Breast epithelium (tissue), 4 donors: ENCODE results near the gene PASD1. TPM values are rescaled to one million over a fixed set of nuclear protein-coding genes. Genes with fewer than 3 reads are reported as not detected.
"Not testable (repeated sequence)": the region's sequence is repeated elsewhere in the genome, so short reads cannot be mapped to it uniquely, and the experiment has no call there.

ENCODE experiments used
- DNase-seq, 2 donors: peaks; one replicate each; pipeline ENCODE4 v3.0.0-alpha.2; 2019; ENCODE audit warnings: low spot score in 2 of 2
- H3K27ac ChIP-seq, 2 donors: fragments of 200-600 bp; sonication (generic) in 1 of 2; one replicate each; pipeline ENCODE4 v1.5.1; 2016 to 2019; ENCODE audit warnings: mild to moderate bottlenecking in 1 of 2
- H3K27me3 ChIP-seq, 2 donors: fragments of 200-600 bp; sonication (generic) in 1 of 2; one replicate each; pipeline versions ENCODE4 v1.5.1 to v1.6.0; 2017 to 2019; ENCODE audit warnings: control low read depth in 1 of 2, mild to moderate bottlenecking in 1 of 2
- H3K36me3 ChIP-seq: fragments of 200-600 bp; one replicate; pipeline ENCODE4 v1.5.1; 2019
- H3K4me1 ChIP-seq, 2 donors: fragments of 200-600 bp; sonication (generic); one replicate each; pipeline ENCODE4 v1.5.1; 2016 to 2019; ENCODE audit warnings: control low read depth in 1 of 2
- H3K4me3 ChIP-seq, 3 donors: fragments of 200-600 bp; sonication (generic); 1 replicate in 2 of 3; 2 replicates in 1 of 3; pipeline ENCODE4 v1.5.1; 2016 to 2019; ENCODE audit warnings: mild to moderate bottlenecking in 3 of 3, moderate library complexity in 2 of 3
- H3K9me3 ChIP-seq, 2 donors: fragments of 200-600 bp; sonication (generic) in 1 of 2; one replicate each; pipeline ENCODE4 v1.5.1; 2016 to 2019; ENCODE audit warnings: control low read depth in 1 of 2
- CTCF ChIP-seq, 3 donors: fragments of 450-650 bp; IDR thresholded peaks; one replicate each; pipeline ENCODE4 v1.5.1; 2016 to 2017; ENCODE audit warnings: antibody characterized with exemption in 3 of 3, mild to moderate bottlenecking in 3 of 3, moderate library complexity in 3 of 3
- POLR2A ChIP-seq: fragments of 450-650 bp; IDR thresholded peaks from one replicate; pipeline ENCODE4 v1.6.1; 2016; ENCODE audit warnings: antibody characterized with exemption, mild to moderate bottlenecking, moderate library complexity
- POLR2AphosphoS5 ChIP-seq, 3 donors: sonication (generic); formaldehyde crosslinking; IDR thresholded peaks; one replicate each; pipeline ENCODE4 v1.6.1; 2017; ENCODE audit warnings: antibody characterized with exemption in 3 of 3
- intact Hi-C: fragments of 100-400 bp; cut with DNase I; formaldehyde crosslinking; loops from one replicate; pipeline ENCODE4 v1.15.1; 2023; ENCODE audit warnings: low total_unique reads
- total RNA-seq, 3 donors: library from RNA; depleted of rRNA; stranded (reverse); fragments of >200 nt; gene quantifications; one replicate each; pipeline ENCODE4 v1.1.0, GENCODE V29; 2016

Gene PASD1
- total RNA-seq, 3 donors from 2014 or later, result not detected

GRCh38 chrX:151536571-151536970 is 26.9 kb upstream of the PASD1 start:
- Histone ChIP-seq H3K27ac (no peak overlapping the region), H3K4me1 (no peaks in the 10 kb centered on the region), H3K27me3 (peaks cover 0 to 19% of the 10 kb centered on the region in 2 donors), H3K9me3 (no peaks in the 10 kb centered on the region), H3K4me3 (no peak overlapping the region), H3K36me3 (no peaks in the 10 kb centered on the region)
- intact Hi-C loops, result no loop called here
- DNase-seq, result no peak
- no peak for TF ChIP-seq CTCF (IDR thresholded peaks at IDR 0.05)
- TF ChIP-seq POLR2A, result no peak
- no peak for TF ChIP-seq POLR2AphosphoS5 (IDR thresholded peaks at IDR 0.05)

GRCh38 chrX:151537572-151537971 is 25.9 kb upstream of the PASD1 start:
- no peak for DNase-seq
- no peak for TF ChIP-seq POLR2AphosphoS5 (IDR thresholded peaks at IDR 0.05)
- H3K27ac ChIP-seq, result no peak overlapping the region
- intact Hi-C loops, result no loop called here
- H3K4me3 ChIP-seq, result no peak overlapping the region
- H3K27me3 ChIP-seq, result peaks cover 0 to 12% of the 10 kb centered on the region in 2 donors
- H3K36me3 ChIP-seq, result no peaks in the 10 kb centered on the region
- no peaks in the 10 kb centered on the region for H3K4me1 ChIP-seq
- no peaks in the 10 kb centered on the region for H3K9me3 ChIP-seq

GRCh38 chrX:151538190-151539122 is 25.0 kb upstream of the PASD1 start:
- H3K27ac ChIP-seq, result no peak overlapping the region
- no peaks in the 10 kb centered on the region for H3K9me3 ChIP-seq
- H3K4me1 ChIP-seq, result no peaks in the 10 kb centered on the region
- H3K4me3 ChIP-seq, result no peak overlapping the region
- TF ChIP-seq CTCF (IDR thresholded peaks at IDR 0.05), result no peak
- no peak for TF ChIP-seq POLR2A
- no peak for TF ChIP-seq POLR2AphosphoS5 (IDR thresholded peaks at IDR 0.05)
- intact Hi-C loops, result no loop called here
- no peaks in the 10 kb centered on the region for H3K36me3 ChIP-seq
- no peak for DNase-seq
- H3K27me3 ChIP-seq, result peaks cover 0 to 5% of the 10 kb centered on the region in 2 donors

GRCh38 chrX:151543706-151544105 is 19.8 kb upstream of the PASD1 start:
- no peak for TF ChIP-seq CTCF (IDR thresholded peaks at IDR 0.05)
- no peak for TF ChIP-seq POLR2AphosphoS5 (IDR thresholded peaks at IDR 0.05)
- TF ChIP-seq POLR2A, result no peak
- no peak for DNase-seq
- Histone ChIP-seq H3K4me1 (no peaks in the 10 kb centered on the region), H3K27ac (no peak overlapping the region), H3K36me3 (no peaks in the 10 kb centered on the region), H3K4me3 (no peak overlapping the region), H3K9me3 (no peaks in the 10 kb centered on the region), H3K27me3 (peaks cover 0 to 11% of the 10 kb centered on the region in 2 donors)
- intact Hi-C loops, result no loop called here

- H3K4me3 ChIP-seq, H3K4me1 ChIP-seq, intact Hi-C loops, H3K36me3 ChIP-seq, H3K27ac ChIP-seq, DNase-seq, H3K9me3 ChIP-seq: not testable (repeated sequence)
- peaks cover 0 to 11% of the 10 kb centered on the region in 2 donors for H3K27me3 ChIP-seq
Observed at GRCh38 chrX:151546226-151546625, 17.2 kb upstream of the PASD1 start.

- DNase-seq, H3K36me3 ChIP-seq, H3K9me3 ChIP-seq, H3K4me3 ChIP-seq, H3K27ac ChIP-seq, intact Hi-C loops, H3K4me1 ChIP-seq, H3K27me3 ChIP-seq: not testable (repeated sequence)
Observed at GRCh38 chrX:151551176-151551575, 12.3 kb upstream of the PASD1 start.
